Measurements from ENCODE around the gene CLIC6. TPM values are rescaled to one million over a fixed set of nuclear protein-coding genes. Genes with fewer than 3 reads are reported as not detected.
A peak's percentile ranks its signal among the peaks of the same experiment; 100 is the strongest.

The CLIC6 gene
- total RNA-seq (10 to 100 TPM; 35.4 to 63.9 TPM), polyA plus RNA-seq (10 to 100 TPM; 15.1 to 25.9 TPM)
- long read RNA-seq, donor 1, partial matches to known transcripts: 21 of 25 reads
- long read RNA-seq, donor 1, other reads (novel, unspliced or antisense): 0 of 25 reads
- long read RNA-seq, donor 2, partial matches to known transcripts: 0 of 3 reads
- long read RNA-seq, donor 2, other reads (novel, unspliced or antisense): 0 of 3 reads
- long read RNA-seq, donor 3, transcript CLIC6-201 (6 exons, 3,806 nt): major isoform, 5 of 5 reads
- long read RNA-seq, donor 3, partial matches to known transcripts: 0 of 5 reads
- long read RNA-seq, donor 3, other reads (novel, unspliced or antisense): 0 of 5 reads
- long read RNA-seq, donor 4: 0 reads
- long read RNA-seq, donor 5, transcript CLIC6-201 (6 exons, 3,806 nt): major isoform, 12 of 12 reads
- long read RNA-seq, donor 5, partial matches to known transcripts: 0 of 12 reads
- long read RNA-seq, donor 5, other reads (novel, unspliced or antisense): 0 of 12 reads

DNA sequence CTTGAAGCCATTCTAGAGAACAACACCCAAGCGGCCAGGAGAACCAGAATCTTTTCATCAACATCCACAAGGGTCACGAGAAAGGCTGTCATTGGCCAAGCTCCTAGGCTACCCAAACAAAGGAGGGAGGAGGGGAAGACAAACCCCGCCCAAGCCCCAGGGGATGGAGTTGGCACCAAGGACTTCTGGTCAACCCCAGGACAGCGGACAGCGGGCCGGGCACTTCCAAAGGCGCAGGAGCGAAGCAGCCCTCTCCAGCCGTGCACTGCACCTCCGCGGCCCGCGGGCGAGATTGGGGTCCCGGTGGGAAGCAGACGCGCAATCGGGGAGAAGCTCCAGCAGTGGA lies at the start of gene CLIC6:
Gene CLIC6, plus strand, starts transcription at position 192 of the 346 bp plus-strand sequence. CDS start 395 bp downstream, outside the sequence.
- Histone ChIP-seq H3K9me3 (ENCODE audit: control insufficient read depth in 4 of 4, insufficient read depth in 3 of 4, low read length in 3 of 4) (peaks cover 0 to 2% (median 0%) of the 10 kb centered on the region in 4 donors), H3K4me1 (ENCODE audit: control insufficient read depth in 5 of 5, insufficient read depth in 5 of 5, low read length in 5 of 5) (peaks cover 0 to 13% (median 5%) of the 10 kb centered on the region in 5 donors), H3K27me3 (ENCODE audit: control insufficient read depth in 3 of 3, insufficient read depth in 3 of 3, low read length in 2 of 3) (peaks cover 0 to 48% (median 43%) of the 10 kb centered on the region in 3 donors), H3K36me3 (ENCODE audit: control insufficient read depth in 4 of 4, insufficient read depth in 4 of 4, low read length in 4 of 4) (no peaks in the 10 kb centered on the region), H3K4me3 (peak within 1 kb of the TSS; percentile 24), H3K27ac (ENCODE audit: low read depth in 1 of 2, low read length in 1 of 2) (peak within 1 kb of the TSS in 1 of 2 donors; percentile 21), H3K9ac (ENCODE audit: insufficient read depth in 1 of 2, low read length in 2 of 2) (peak within 1 kb of the TSS in 1 of 2 donors; percentile 18)
- TF ChIP-seq, protein P1, sequence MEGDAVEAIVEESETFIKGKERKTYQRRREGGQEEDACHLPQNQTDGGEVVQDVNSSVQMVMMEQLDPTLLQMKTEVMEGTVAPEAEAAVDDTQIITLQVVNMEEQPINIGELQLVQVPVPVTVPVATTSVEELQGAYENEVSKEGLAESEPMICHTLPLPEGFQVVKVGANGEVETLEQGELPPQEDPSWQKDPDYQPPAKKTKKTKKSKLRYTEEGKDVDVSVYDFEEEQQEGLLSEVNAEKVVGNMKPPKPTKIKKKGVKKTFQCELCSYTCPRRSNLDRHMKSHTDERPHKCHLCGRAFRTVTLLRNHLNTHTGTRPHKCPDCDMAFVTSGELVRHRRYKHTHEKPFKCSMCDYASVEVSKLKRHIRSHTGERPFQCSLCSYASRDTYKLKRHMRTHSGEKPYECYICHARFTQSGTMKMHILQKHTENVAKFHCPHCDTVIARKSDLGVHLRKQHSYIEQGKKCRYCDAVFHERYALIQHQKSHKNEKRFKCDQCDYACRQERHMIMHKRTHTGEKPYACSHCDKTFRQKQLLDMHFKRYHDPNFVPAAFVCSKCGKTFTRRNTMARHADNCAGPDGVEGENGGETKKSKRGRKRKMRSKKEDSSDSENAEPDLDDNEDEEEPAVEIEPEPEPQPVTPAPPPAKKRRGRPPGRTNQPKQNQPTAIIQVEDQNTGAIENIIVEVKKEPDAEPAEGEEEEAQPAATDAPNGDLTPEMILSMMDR (IDR thresholded peaks at IDR 0.05; ENCODE audit: control extremely low read depth, extremely low read depth): no peak
- DNase-seq (peak; percentile 32 to 61 (median 42)), ATAC-seq (ENCODE audit: insufficient read depth, low FRiP score) (no peak)
- WGBS, 2 donors: 24 to 27% methylated on average over 17 to 18 of the region's 18 CpGs

DNA sequence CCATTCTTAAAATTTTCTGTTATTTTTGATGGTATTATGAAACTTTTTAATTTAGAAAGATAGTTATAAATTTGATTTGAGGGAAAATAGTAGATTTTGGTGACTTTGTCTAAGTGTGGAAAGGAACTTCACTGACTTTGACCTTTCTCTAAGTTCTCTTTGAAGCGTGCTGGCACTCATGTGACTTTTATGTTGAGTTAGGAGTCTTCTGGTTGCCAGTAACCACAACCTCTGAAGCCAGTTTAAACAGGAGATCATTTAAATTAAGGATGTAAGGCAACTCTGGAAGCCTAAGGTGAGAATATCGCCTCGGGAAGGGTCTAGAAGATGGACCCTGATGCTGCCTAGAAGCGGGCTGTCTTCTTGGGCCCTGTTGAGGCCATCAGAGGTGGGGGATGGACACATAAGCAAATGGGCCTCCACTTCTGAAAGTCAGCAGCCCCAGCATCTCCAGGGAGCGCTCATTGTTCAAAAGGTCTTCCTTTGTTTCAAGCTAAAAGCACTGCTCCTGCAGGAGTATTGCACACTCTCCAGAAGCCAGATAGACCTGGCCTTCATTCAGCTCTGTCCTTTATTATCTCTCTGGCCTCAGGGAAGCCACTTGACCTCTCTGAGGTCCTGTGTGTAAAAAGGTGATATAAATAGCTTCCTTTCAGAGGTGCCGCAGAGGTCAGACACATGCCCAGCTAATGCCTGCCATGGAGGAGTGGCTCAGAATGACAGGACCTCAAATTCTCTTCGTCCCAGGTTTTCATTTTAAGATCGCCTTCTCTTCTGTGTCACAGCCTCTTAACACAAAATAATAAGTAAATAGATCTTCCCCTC lies 48.7 kb upstream of the CLIC6 start:
- TF ChIP-seq, protein P1 (IDR thresholded peaks at IDR 0.05; ENCODE audit: control extremely low read depth, extremely low read depth): no peak
- 86 to 95% methylated on average over 8 of the region's 8 CpGs for WGBS, 2 donors
- Histone ChIP-seq H3K4me1 (ENCODE audit: control insufficient read depth in 5 of 5, insufficient read depth in 5 of 5, low read length in 5 of 5) (no peaks in the 10 kb centered on the region), H3K9me3 (ENCODE audit: control insufficient read depth in 4 of 4, insufficient read depth in 3 of 4, low read length in 3 of 4) (no peaks in the 10 kb centered on the region), H3K36me3 (ENCODE audit: control insufficient read depth in 4 of 4, insufficient read depth in 4 of 4, low read length in 4 of 4) (no peaks in the 10 kb centered on the region), H3K27me3 (ENCODE audit: control insufficient read depth in 3 of 3, insufficient read depth in 3 of 3, low read length in 2 of 3) (peaks cover 0 to 6% (median 3%) of the 10 kb centered on the region in 3 donors), H3K27ac (ENCODE audit: low read depth in 1 of 2, low read length in 1 of 2) (peak overlapping the region in 1 of 2 donors; percentile 34), H3K4me3 (no peak overlapping the region), H3K9ac (ENCODE audit: insufficient read depth in 1 of 2, low read length in 2 of 2) (no peak overlapping the region)
- ATAC-seq (ENCODE audit: insufficient read depth, low FRiP score) (no peak), DNase-seq (no peak)

DNA sequence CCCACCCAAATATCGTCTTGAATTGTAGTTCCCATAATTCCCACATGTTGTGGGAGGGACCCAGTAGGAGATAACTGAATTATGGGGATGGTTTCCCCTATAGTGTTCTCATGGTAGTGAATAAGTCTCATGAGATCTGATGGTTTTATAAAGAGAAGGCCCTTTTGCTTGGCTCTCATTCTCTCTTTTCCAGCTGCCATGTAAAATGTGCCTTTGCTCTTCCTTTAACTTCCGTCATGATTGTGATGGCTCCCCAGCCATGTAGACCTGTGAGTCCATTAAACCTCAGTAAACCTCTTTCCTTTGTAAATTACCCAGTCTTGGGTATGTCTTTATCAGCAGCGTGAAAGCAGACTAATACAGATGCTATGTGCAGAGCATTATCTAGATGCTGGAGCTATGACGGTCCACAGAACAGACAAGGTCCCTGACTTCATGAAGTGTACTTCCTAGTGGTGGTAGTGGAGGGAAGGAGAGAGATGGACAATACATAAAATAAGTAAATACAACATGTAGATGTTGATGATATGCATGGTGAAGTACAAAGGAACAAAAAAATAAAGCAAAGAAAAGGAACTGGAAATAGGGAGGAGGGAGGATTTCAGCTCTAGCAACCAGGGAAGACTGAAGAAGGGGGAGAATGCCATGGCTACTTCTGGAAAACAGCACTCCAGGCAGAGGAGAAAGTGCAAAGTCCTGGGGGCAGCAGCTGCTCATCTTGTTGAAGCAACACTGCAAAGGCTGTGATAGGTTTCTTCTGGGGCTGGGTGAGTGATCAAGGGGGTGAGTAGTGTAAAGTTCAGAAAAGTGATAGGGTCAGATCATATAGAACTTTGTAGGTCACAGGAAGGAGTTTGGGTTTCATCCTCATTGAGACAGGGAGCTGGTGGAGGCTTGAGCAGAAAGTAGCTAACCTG lies 47.1 kb upstream of the CLIC6 start:
- DNase-seq (no peak), ATAC-seq (ENCODE audit: insufficient read depth, low FRiP score) (no peak)
- TF ChIP-seq, protein P1 (IDR thresholded peaks at IDR 0.05; ENCODE audit: control extremely low read depth, extremely low read depth): no peak
- H3K27ac ChIP-seq (ENCODE audit: low read depth in 1 of 2, low read length in 1 of 2): no peak overlapping the region
- no peak overlapping the region for H3K9ac ChIP-seq (ENCODE audit: insufficient read depth in 1 of 2, low read length in 2 of 2)
- 93 to 94% methylated on average over 4 of the region's 4 CpGs for WGBS, 2 donors
- H3K9me3 ChIP-seq (ENCODE audit: control insufficient read depth in 4 of 4, insufficient read depth in 3 of 4, low read length in 3 of 4): no peaks in the 10 kb centered on the region
- H3K4me1 ChIP-seq (ENCODE audit: control insufficient read depth in 5 of 5, insufficient read depth in 5 of 5, low read length in 5 of 5): no peaks in the 10 kb centered on the region
- H3K36me3 ChIP-seq (ENCODE audit: control insufficient read depth in 4 of 4, insufficient read depth in 4 of 4, low read length in 4 of 4): no peaks in the 10 kb centered on the region
- peaks cover 2 to 12% (median 3%) of the 10 kb centered on the region in 3 donors for H3K27me3 ChIP-seq (ENCODE audit: control insufficient read depth in 3 of 3, insufficient read depth in 3 of 3, low read length in 2 of 3)
- no peak overlapping the region for H3K4me3 ChIP-seq
